ENCODE results near the gene PDCL3. TPM values are rescaled to one million over a fixed set of nuclear protein-coding genes. Genes with fewer than 3 reads are reported as not detected.

Gene PDCL3
- total RNA-seq, 1 experiment from 2014 or later: 16.2 TPM

- H3K4me2 ChIP-seq (ENCODE audit: low read depth, low read length, poor library complexity, severe bottlenecking): no peak overlapping the region
- H3K27ac ChIP-seq (ENCODE audit: low read length): no peak overlapping the region
- no peaks in the 10 kb centered on the region for H3K9me3 ChIP-seq (ENCODE audit: low read length)
- H4K20me1 ChIP-seq (ENCODE audit: insufficient read depth, low read depth, low read length): no peaks in the 10 kb centered on the region
- H2AFZ ChIP-seq (ENCODE audit: low read length): no peak overlapping the region
- H3K27me3 ChIP-seq (ENCODE audit: low read length): no peaks in the 10 kb centered on the region
- H3K9ac ChIP-seq (ENCODE audit: low read length): no peak overlapping the region
- no peaks in the 10 kb centered on the region for H3K9me2 ChIP-seq (replicated peaks; ENCODE audit: insufficient read depth, low read length)
- H3K4me1 ChIP-seq (ENCODE audit: low read length): no peaks in the 10 kb centered on the region
- DNase-seq: no peak
- no peaks in the 10 kb centered on the region for H3K79me2 ChIP-seq (ENCODE audit: low read length)
- no peaks in the 10 kb centered on the region for H3K36me3 ChIP-seq (ENCODE audit: insufficient read depth, low read length)
- H3K4me3 ChIP-seq (ENCODE audit: low read length): no peak overlapping the region
These were observed 17.7 kb upstream of the PDCL3 start for GRCh38 chr2:100544911-100545596.

- Histone ChIP-seq H3K4me2 (ENCODE audit: low read depth, low read length, poor library complexity, severe bottlenecking) (no peak overlapping the region), H3K79me2 (ENCODE audit: low read length) (no peaks in the 10 kb centered on the region), H3K9ac (ENCODE audit: low read length) (no peak overlapping the region), H3K27ac (ENCODE audit: low read length) (no peak overlapping the region), H3K4me1 (ENCODE audit: low read length) (no peaks in the 10 kb centered on the region), H3K36me3 (ENCODE audit: insufficient read depth, low read length) (no peaks in the 10 kb centered on the region), H3K9me3 (ENCODE audit: low read length) (no peaks in the 10 kb centered on the region), H3K4me3 (ENCODE audit: low read length) (no peak overlapping the region), H3K9me2 (replicated peaks; ENCODE audit: insufficient read depth, low read length) (no peaks in the 10 kb centered on the region), H2AFZ (ENCODE audit: low read length) (no peak overlapping the region), H4K20me1 (ENCODE audit: insufficient read depth, low read depth, low read length) (no peaks in the 10 kb centered on the region), H3K27me3 (ENCODE audit: low read length) (no peaks in the 10 kb centered on the region)
- DNase-seq: no peak
These were observed 16.3 kb upstream of the PDCL3 start for GRCh38 chr2:100546469-100546868.

DNA sequence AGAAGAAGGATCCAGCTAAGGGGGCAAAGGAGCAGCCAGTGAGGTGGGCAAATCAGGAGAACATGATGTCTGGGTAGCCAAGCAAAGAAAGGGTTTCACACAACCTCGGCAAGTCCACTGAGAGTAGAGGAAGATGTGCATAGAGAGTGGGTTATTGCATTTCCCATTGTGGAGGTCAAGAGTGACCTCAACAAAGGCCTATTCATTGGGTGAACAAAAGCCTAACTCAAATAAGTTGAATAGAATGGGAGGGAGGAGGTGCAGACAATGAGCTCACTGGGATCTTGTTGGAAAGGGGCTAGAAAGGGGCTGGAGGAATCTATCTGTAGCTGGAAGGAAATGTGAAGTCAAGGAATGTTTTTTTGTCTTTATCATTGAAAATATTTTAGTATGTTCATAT is 14.0 kb upstream of the PDCL3 start:
- no peak for DNase-seq
- no peak overlapping the region for H3K27ac ChIP-seq (ENCODE audit: low read length)

DNA sequence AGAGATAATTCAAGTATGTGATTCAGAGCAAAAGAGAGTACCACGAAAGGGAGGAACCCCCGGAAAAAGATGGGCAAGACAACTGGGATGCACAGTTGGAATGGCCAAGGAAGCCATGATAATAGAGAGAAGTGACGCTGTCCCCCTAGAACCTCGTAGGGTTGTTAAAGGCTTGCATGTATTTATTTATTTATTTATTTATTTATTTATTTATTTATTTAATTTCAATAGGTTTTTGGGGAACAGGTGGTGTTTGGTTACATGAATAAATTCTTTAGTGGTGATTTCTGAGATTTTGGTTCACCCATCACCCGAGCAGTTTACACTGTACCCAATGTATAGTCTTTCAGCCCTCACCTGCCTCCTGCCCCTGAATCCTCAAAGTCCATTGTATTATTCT is 11.5 kb upstream of the PDCL3 start:
- Histone ChIP-seq H3K4me2 (ENCODE audit: low read depth, low read length, poor library complexity, severe bottlenecking) (no peak overlapping the region), H2AFZ (ENCODE audit: low read length) (no peak overlapping the region), H3K79me2 (ENCODE audit: low read length) (no peaks in the 10 kb centered on the region), H3K36me3 (ENCODE audit: insufficient read depth, low read length) (no peaks in the 10 kb centered on the region), H3K4me3 (ENCODE audit: low read length) (no peak overlapping the region), H4K20me1 (ENCODE audit: insufficient read depth, low read depth, low read length) (no peaks in the 10 kb centered on the region), H3K27ac (ENCODE audit: low read length) (no peak overlapping the region), H3K9ac (ENCODE audit: low read length) (no peak overlapping the region), H3K9me3 (ENCODE audit: low read length) (no peaks in the 10 kb centered on the region), H3K4me1 (ENCODE audit: low read length) (0 out of 2 replicates have a peak, but pooled peaks cover 2% of the 10 kb centered on the region), H3K27me3 (ENCODE audit: low read length) (no peaks in the 10 kb centered on the region), H3K9me2 (replicated peaks; ENCODE audit: insufficient read depth, low read length) (no peaks in the 10 kb centered on the region)
- no peak for DNase-seq

More for the DNA sequence above, 14.0 kb upstream of the PDCL3 start:
- Histone ChIP-seq H3K9ac (ENCODE audit: low read length) (no peak overlapping the region), H3K4me1 (ENCODE audit: low read length) (no peaks in the 10 kb centered on the region), H3K79me2 (ENCODE audit: low read length) (no peaks in the 10 kb centered on the region), H3K4me2 (ENCODE audit: low read depth, low read length, poor library complexity, severe bottlenecking) (no peak overlapping the region), H3K9me3 (ENCODE audit: low read length) (no peaks in the 10 kb centered on the region), H3K27me3 (ENCODE audit: low read length) (no peaks in the 10 kb centered on the region), H3K9me2 (replicated peaks; ENCODE audit: insufficient read depth, low read length) (no peaks in the 10 kb centered on the region), H4K20me1 (ENCODE audit: insufficient read depth, low read depth, low read length) (no peaks in the 10 kb centered on the region), H3K4me3 (ENCODE audit: low read length) (no peak overlapping the region), H2AFZ (ENCODE audit: low read length) (no peak overlapping the region), H3K36me3 (ENCODE audit: insufficient read depth, low read length) (no peaks in the 10 kb centered on the region)

- peak; percentile 42 for DNase-seq
- no peak overlapping the region for H3K9ac ChIP-seq (ENCODE audit: low read length)
- H3K4me2 ChIP-seq (ENCODE audit: low read depth, low read length, poor library complexity, severe bottlenecking): no peak overlapping the region
- H3K79me2 ChIP-seq (ENCODE audit: low read length): no peaks in the 10 kb centered on the region
- H3K27me3 ChIP-seq (ENCODE audit: low read length): no peaks in the 10 kb centered on the region
- H3K9me2 ChIP-seq (replicated peaks; ENCODE audit: insufficient read depth, low read length): no peaks in the 10 kb centered on the region
- no peaks in the 10 kb centered on the region for H4K20me1 ChIP-seq (ENCODE audit: insufficient read depth, low read depth, low read length)
- no peaks in the 10 kb centered on the region for H3K36me3 ChIP-seq (ENCODE audit: insufficient read depth, low read length)
- H2AFZ ChIP-seq (ENCODE audit: low read length): no peak overlapping the region
- H3K4me3 ChIP-seq (ENCODE audit: low read length): no peak overlapping the region
- no peaks in the 10 kb centered on the region for H3K9me3 ChIP-seq (ENCODE audit: low read length)
- H3K4me1 ChIP-seq (ENCODE audit: low read length): 0 out of 2 replicates have a peak, but pooled peaks cover 2% of the 10 kb centered on the region
- no peak overlapping the region for H3K27ac ChIP-seq (ENCODE audit: low read length)
These were observed 7.9 kb upstream of the PDCL3 start for GRCh38 chr2:100554798-100555407.

GRCh38 chr2:100556746-100557145 is 6.0 kb upstream of the PDCL3 start:
- Histone ChIP-seq H3K36me3 (ENCODE audit: insufficient read depth, low read length) (no peaks in the 10 kb centered on the region), H3K4me2 (ENCODE audit: low read depth, low read length, poor library complexity, severe bottlenecking) (no peak overlapping the region), H3K4me1 (ENCODE audit: low read length) (peaks cover 9% of the 10 kb centered on the region), H3K9me2 (replicated peaks; ENCODE audit: insufficient read depth, low read length) (no peaks in the 10 kb centered on the region), H3K27ac (ENCODE audit: low read length) (no peak overlapping the region), H3K27me3 (ENCODE audit: low read length) (no peaks in the 10 kb centered on the region), H2AFZ (ENCODE audit: low read length) (no peak overlapping the region), H4K20me1 (ENCODE audit: insufficient read depth, low read depth, low read length) (no peaks in the 10 kb centered on the region), H3K4me3 (ENCODE audit: low read length) (no peak overlapping the region), H3K9me3 (ENCODE audit: low read length) (no peaks in the 10 kb centered on the region), H3K9ac (ENCODE audit: low read length) (no peak overlapping the region), H3K79me2 (ENCODE audit: low read length) (no peaks in the 10 kb centered on the region)
- DNase-seq: no peak

DNA sequence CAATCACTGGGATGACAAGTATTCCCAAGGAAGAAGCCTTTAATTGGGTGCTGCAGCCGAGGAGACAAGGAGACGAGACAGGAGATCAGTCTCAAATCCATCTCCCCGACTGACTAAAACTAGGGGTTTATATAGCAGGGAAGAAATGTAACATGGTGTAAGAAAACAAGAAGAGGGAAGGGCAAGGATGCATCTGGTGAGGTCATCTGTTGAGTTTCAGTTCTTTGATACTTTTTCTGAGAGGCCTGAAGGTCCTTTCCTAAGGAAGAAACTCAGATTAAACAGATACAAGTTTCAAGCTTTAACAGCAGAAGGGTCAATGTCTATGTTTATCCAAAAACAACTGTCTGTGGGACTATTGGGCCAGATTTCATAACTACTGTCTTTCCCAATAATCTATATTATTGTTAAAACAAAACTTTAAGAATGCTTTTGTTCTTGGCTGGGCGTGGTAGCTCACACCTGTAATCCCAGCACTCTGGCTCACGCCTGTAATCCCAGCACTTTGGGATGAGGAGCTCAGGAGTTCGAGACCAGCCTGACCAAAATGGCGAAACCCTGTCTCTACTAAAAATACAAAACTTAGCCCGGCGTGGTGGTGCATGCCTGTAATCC is 2.5 kb upstream of the PDCL3 start:
- no peaks in the 10 kb centered on the region for H3K36me3 ChIP-seq (ENCODE audit: insufficient read depth, low read length)
- H4K20me1 ChIP-seq (ENCODE audit: insufficient read depth, low read depth, low read length): no peaks in the 10 kb centered on the region
- H3K9me2 ChIP-seq (replicated peaks; ENCODE audit: insufficient read depth, low read length): no peaks in the 10 kb centered on the region
- no peak overlapping the region for H3K4me3 ChIP-seq (ENCODE audit: low read length)
- no peak overlapping the region for H3K4me2 ChIP-seq (ENCODE audit: low read depth, low read length, poor library complexity, severe bottlenecking)
- H3K27me3 ChIP-seq (ENCODE audit: low read length): no peaks in the 10 kb centered on the region
- no peak for DNase-seq
- no peak overlapping the region for H3K27ac ChIP-seq (ENCODE audit: low read length)
- H3K9me3 ChIP-seq (ENCODE audit: low read length): no peaks in the 10 kb centered on the region
- H2AFZ ChIP-seq (ENCODE audit: low read length): no peak overlapping the region
- H3K79me2 ChIP-seq (ENCODE audit: low read length): peaks cover 19% of the 10 kb centered on the region
- peaks cover 20% of the 10 kb centered on the region for H3K4me1 ChIP-seq (ENCODE audit: low read length)
- no peak overlapping the region for H3K9ac ChIP-seq (ENCODE audit: low read length)

DNA sequence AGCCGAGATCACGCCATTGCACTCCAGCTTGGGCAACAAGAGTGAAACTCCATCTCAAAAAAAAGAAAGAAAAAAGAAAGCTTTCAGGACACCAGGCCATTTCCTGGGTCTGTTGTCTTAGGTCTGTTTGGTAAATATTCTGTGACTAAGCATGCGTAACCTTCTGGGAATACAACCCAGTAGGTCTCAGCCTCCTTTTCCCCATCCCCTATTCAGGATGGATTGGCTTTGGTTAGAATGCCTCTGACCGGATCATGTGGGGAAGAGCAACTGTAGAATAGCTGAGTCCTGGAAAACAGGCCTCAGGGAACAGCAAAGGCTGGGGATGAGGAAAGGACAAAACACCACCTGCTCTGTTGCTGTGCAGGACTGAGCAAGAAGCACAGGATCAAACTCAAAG is 1.6 kb upstream of the PDCL3 start:
- Histone ChIP-seq H3K4me2 (ENCODE audit: low read depth, low read length, poor library complexity, severe bottlenecking) (peak overlapping the region; percentile 92), H3K9me3 (ENCODE audit: low read length) (no peaks in the 10 kb centered on the region), H2AFZ (ENCODE audit: low read length) (no peak overlapping the region), H3K79me2 (ENCODE audit: low read length) (peaks cover 22% of the 10 kb centered on the region), H3K36me3 (ENCODE audit: insufficient read depth, low read length) (no peaks in the 10 kb centered on the region), H3K9me2 (replicated peaks; ENCODE audit: insufficient read depth, low read length) (no peaks in the 10 kb centered on the region), H3K27me3 (ENCODE audit: low read length) (no peaks in the 10 kb centered on the region), H3K4me3 (ENCODE audit: low read length) (no peak overlapping the region), H4K20me1 (ENCODE audit: insufficient read depth, low read depth, low read length) (no peaks in the 10 kb centered on the region), H3K4me1 (ENCODE audit: low read length) (peaks cover 22% of the 10 kb centered on the region), H3K9ac (ENCODE audit: low read length) (peak overlapping the region; percentile 95), H3K27ac (ENCODE audit: low read length) (peak overlapping the region; percentile 89; the same call in 1 of the 2 replicates)
- DNase-seq: no peak

Measured in Karpas-422 (cell line).